BE2C (cell line): ENCODE data around the gene PLA2G12A.
"Not testable (repeated sequence)": the region's sequence is repeated elsewhere in the genome, so short reads cannot be mapped to it uniquely, and the experiment has no call there.

Source experiments
- DNase-seq: peaks from one replicate; pipeline ENCODE4 v3.0.0-alpha.2; 2020
- H3K27me3 ChIP-seq: fragments of 250-450 bp; sonication (Bioruptor Pico); 2 replicates; pipeline ENCODE4 v1.5.1; 2020; ENCODE audit warnings: mild to moderate bottlenecking
- H3K36me3 ChIP-seq: fragments of 250-450 bp; sonication (Bioruptor Pico); 2 replicates; pipeline ENCODE4 v1.5.1; 2020; ENCODE audit warnings: mild to moderate bottlenecking
- H3K4me1 ChIP-seq: fragments of 250-450 bp; sonication (Bioruptor Pico); 2 replicates; pipeline ENCODE4 v1.5.1; 2020
- H3K4me3 ChIP-seq: 2 replicates; pipeline ENCODE4 v1.5.1; 2011; ENCODE audit warnings: low read depth, low read length
- H3K9me3 ChIP-seq: fragments of 250-450 bp; sonication (Bioruptor Pico); 2 replicates; pipeline ENCODE4 v1.5.1; 2020
- TF ChIP-seq, protein P1 (sequence below): IDR thresholded peaks from 2 replicates; pipeline ENCODE4 v1.5.1; 2012; ENCODE audit warnings: mild to moderate bottlenecking, low read depth, low read length

PLA2G12A gene

DNA sequence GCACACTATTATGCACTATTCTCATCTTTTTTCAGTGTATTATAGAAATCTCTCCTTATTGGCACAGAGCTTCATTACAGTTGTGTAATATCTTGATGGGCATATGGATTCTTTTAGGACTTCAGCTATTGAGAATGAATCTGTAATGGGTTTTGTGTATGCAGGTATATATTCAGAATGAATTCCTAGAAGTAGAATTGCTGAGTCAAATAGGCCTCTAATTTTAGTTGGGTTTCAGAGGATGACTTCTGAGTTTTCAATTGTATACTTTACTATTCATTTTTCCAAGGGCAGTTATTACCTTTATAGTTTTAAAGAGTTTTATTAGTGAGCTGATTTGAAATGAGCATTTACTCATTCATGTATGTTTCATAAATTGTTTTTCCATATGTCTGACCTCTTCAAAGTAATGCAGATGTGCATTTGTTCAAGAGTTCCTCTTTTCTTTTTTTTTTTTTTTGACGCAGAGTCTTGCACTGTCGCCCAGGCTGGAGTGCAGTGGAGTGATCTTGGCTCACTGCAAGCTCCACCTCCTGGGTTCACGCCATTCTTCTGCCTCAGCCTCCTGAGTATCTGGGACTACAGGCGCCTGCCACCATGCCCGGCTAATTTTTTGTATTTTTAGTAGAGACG lies 46.1 kb downstream of the PLA2G12A start:
- H3K36me3 ChIP-seq = no peaks in the 10 kb centered on the region

GRCh38 chr4:109682875-109683274 lies 47.0 kb downstream of the PLA2G12A start:
- TF ChIP-seq, protein P1, sequence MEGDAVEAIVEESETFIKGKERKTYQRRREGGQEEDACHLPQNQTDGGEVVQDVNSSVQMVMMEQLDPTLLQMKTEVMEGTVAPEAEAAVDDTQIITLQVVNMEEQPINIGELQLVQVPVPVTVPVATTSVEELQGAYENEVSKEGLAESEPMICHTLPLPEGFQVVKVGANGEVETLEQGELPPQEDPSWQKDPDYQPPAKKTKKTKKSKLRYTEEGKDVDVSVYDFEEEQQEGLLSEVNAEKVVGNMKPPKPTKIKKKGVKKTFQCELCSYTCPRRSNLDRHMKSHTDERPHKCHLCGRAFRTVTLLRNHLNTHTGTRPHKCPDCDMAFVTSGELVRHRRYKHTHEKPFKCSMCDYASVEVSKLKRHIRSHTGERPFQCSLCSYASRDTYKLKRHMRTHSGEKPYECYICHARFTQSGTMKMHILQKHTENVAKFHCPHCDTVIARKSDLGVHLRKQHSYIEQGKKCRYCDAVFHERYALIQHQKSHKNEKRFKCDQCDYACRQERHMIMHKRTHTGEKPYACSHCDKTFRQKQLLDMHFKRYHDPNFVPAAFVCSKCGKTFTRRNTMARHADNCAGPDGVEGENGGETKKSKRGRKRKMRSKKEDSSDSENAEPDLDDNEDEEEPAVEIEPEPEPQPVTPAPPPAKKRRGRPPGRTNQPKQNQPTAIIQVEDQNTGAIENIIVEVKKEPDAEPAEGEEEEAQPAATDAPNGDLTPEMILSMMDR = no peak
- Histone ChIP-seq H3K36me3 (no peaks in the 10 kb centered on the region), H3K4me3 (no peak overlapping the region), H3K9me3 (no peaks in the 10 kb centered on the region), H3K4me1 (no peaks in the 10 kb centered on the region), H3K27me3 (no peaks in the 10 kb centered on the region)
- no peak for DNase-seq

More for the DNA sequence above, 46.1 kb downstream of the PLA2G12A start:
- H3K4me3 ChIP-seq = no peak overlapping the region
- H3K9me3 ChIP-seq = no peaks in the 10 kb centered on the region
- H3K27me3 ChIP-seq = no peaks in the 10 kb centered on the region
- H3K4me1 ChIP-seq = no peaks in the 10 kb centered on the region
- DNase-seq = no peak
- TF ChIP-seq, protein P1 = no peak

DNA sequence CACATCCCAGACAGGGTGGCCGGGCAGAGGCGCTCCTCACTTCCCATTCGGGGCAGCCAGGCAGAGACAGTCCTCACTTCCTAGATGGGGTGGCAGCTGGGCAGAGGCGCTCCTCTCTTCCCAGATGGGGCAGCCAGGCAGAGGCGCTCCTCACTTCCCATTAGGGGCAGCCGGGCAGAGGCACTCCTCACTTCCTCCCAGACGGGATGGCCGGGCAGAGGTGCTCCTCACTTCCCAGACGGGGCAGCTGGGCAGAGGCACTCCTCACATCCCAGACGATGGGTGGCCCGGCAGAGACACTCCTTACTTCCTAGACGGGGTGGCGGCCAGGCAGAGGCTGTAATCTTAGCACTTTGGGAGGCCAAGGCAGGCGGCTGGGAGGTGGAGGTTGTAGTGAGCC lies 50.9 kb downstream of the PLA2G12A start:
- not testable (repeated sequence) for H3K9me3 ChIP-seq, DNase-seq, H3K36me3 ChIP-seq, H3K27me3 ChIP-seq, H3K4me1 ChIP-seq, H3K4me3 ChIP-seq

- not testable (repeated sequence) for H3K4me1 ChIP-seq, H3K9me3 ChIP-seq, H3K36me3 ChIP-seq, H3K4me3 ChIP-seq, H3K27me3 ChIP-seq, DNase-seq
Measured at GRCh38 chr4:109678472-109678871, 51.4 kb downstream of the PLA2G12A start.

DNA sequence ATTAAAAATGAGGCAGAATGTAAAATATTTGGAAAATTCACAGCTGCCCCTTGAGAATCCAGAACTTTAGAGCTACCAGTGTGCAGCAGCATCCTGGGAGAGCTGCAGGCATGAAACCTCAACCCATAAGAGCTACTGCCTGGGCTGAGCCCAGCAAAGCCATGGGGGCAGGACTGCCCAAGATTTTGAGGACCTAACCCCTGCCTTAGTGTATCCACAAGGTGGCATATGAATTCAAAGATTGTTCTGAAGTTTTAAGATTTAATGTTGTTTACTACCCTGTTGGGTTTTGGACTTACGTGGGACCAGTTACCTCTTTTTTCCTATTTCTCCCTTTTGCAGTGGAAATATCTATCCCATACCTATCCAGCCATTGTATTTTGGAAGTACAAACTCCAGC lies 53.0 kb downstream of the PLA2G12A start:
- H3K4me3 ChIP-seq = no peak overlapping the region
- H3K4me1 ChIP-seq = no peaks in the 10 kb centered on the region
- H3K36me3 ChIP-seq = no peaks in the 10 kb centered on the region
- H3K27me3 ChIP-seq = no peaks in the 10 kb centered on the region
- H3K9me3 ChIP-seq = no peaks in the 10 kb centered on the region
- no peak for DNase-seq
- TF ChIP-seq, protein P1 = no peak

GRCh38 chr4:109675843-109676242 lies 54.0 kb downstream of the PLA2G12A start:
- DNase-seq = no peak
- no peaks in the 10 kb centered on the region for H3K36me3 ChIP-seq
- TF ChIP-seq, protein P1 = no peak
- H3K4me1 ChIP-seq = no peaks in the 10 kb centered on the region
- H3K9me3 ChIP-seq = no peaks in the 10 kb centered on the region
- no peaks in the 10 kb centered on the region for H3K27me3 ChIP-seq
- H3K4me3 ChIP-seq = no peak overlapping the region

- Histone ChIP-seq H3K27me3 (no peaks in the 10 kb centered on the region), H3K9me3 (no peaks in the 10 kb centered on the region), H3K36me3 (no peaks in the 10 kb centered on the region), H3K4me1 (no peaks in the 10 kb centered on the region), H3K4me3 (no peak overlapping the region)
- TF ChIP-seq, protein P1 = no peak
- no peak for DNase-seq
Measured at GRCh38 chr4:109675181-109675580, 54.7 kb downstream of the PLA2G12A start.
